Astrocyte of the spinal cord (primary cell): ENCODE data around the gene OAS1.
A peak's percentile ranks its signal among the peaks of the same experiment; 100 is the strongest.

Experiments
- DNase-seq: peaks from one replicate; pipeline ENCODE4 v3.0.0; 2011; ENCODE audit warnings: low read depth, low spot score
- H3K4me3 ChIP-seq: 2 replicates; pipeline ENCODE4 v1.5.1; 2011; ENCODE audit warnings: low read depth, mild to moderate bottlenecking, low read length, moderate library complexity
- CTCF ChIP-seq: IDR thresholded peaks from 2 replicates; pipeline ENCODE4 v1.5.1; 2012; ENCODE audit warnings: low read depth, mild to moderate bottlenecking, low read length, inconsistent platforms
- in situ Hi-C: cut with HindIII; loops from 2 replicates; pipeline ENCODE4 v1.10.0; 2017; ENCODE audit warnings: low sequenced_read_pairs

Gene OAS1

GRCh38 chr12:112892856-112893255 lies 13.9 kb upstream of the OAS1 start:
- DNase-seq: no peak
- H3K4me3 ChIP-seq: no peak overlapping the region
- TF ChIP-seq CTCF: no peak
- in situ Hi-C loops: no loop called here

GRCh38 chr12:112894128-112894527 lies 12.6 kb upstream of the OAS1 start:
- DNase-seq: no peak
- in situ Hi-C loops: no loop called here
- H3K4me3 ChIP-seq: no peak overlapping the region
- TF ChIP-seq CTCF: no peak

- in situ Hi-C loops: no loop called here
Observed at GRCh38 chr12:112898380-112898779, 8.4 kb upstream of the OAS1 start.

GRCh38 chr12:112900298-112901145 lies 6.2 kb upstream of the OAS1 start:
- peak; percentile 76 for TF ChIP-seq CTCF
- DNase-seq: peak; percentile 36
- in situ Hi-C loops: no loop called here
- H3K4me3 ChIP-seq: no peak overlapping the region

More at GRCh38 chr12:112898380-112898779, 8.4 kb upstream of the OAS1 start:
- no peak for TF ChIP-seq CTCF
- H3K4me3 ChIP-seq: no peak overlapping the region
- DNase-seq: no peak

- in situ Hi-C loops: no loop called here
- H3K4me3 ChIP-seq: no peak overlapping the region
- no peak for DNase-seq
- no peak for TF ChIP-seq CTCF
Observed at GRCh38 chr12:112901271-112901670, 5.5 kb upstream of the OAS1 start.

- H3K4me3 ChIP-seq: no peak overlapping the region
- in situ Hi-C loops: no loop called here
- no peak for TF ChIP-seq CTCF
- peak; percentile 40 for DNase-seq
Observed at GRCh38 chr12:112904571-112904970, 2.2 kb upstream of the OAS1 start.
